ENCODE measurements around the gene PIP5K1A.
"Not testable (repeated sequence)": the region's sequence is repeated elsewhere in the genome, so short reads cannot be mapped to it uniquely, and the experiment has no call there.

PIP5K1A gene, protein sequence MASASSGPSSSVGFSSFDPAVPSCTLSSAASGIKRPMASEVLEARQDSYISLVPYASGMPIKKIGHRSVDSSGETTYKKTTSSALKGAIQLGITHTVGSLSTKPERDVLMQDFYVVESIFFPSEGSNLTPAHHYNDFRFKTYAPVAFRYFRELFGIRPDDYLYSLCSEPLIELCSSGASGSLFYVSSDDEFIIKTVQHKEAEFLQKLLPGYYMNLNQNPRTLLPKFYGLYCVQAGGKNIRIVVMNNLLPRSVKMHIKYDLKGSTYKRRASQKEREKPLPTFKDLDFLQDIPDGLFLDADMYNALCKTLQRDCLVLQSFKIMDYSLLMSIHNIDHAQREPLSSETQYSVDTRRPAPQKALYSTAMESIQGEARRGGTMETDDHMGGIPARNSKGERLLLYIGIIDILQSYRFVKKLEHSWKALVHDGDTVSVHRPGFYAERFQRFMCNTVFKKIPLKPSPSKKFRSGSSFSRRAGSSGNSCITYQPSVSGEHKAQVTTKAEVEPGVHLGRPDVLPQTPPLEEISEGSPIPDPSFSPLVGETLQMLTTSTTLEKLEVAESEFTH

DNA sequence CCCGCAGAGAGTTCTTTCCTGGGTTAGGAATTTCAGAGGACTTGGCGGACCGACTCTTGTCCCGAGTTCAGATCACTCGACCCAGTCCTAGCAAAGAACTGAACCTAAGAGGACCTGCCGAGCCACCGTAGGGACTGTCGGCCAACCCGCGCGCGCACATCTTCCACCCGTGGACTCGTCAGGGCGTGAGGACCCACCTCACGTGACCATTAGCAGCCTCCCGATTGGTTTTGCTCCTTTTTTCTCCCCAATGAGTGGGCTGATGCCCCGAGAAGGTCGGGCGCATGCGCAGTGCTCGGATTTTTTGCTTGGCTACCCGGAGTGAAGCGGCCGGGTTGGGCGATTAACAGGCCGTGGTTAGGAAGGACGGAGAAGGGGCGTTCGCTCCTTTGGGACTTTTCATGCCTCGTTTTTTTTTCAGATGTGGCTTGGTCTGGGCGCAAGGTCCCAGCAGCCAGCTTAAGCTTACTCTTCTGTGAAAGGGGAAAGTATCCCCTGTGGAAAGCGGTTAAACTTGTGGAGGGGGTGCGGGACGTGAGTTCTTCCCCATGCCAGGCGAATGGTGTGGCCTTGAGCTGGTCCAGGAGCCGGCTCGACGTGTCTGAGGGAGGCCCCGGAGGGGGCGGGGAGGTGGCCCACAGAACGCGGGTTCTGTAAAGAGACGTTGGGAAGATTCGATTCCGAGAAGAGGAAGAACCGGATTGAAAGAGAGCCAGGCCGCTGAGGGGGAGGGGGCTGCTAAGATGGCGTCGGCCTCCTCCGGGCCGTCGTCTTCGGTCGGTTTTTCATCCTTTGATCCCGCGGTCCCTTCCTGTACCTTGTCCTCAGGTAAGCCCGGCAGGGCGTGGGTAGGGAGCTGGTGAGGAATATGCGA, at the start of gene PIP5K1A:
Gene PIP5K1A (plus strand): TSS at position 299 of the 874 bp plus-strand sequence. CDS start 445 bp downstream, at position 744.
- FAIRE-seq, result peak; percentile 72

DNA sequence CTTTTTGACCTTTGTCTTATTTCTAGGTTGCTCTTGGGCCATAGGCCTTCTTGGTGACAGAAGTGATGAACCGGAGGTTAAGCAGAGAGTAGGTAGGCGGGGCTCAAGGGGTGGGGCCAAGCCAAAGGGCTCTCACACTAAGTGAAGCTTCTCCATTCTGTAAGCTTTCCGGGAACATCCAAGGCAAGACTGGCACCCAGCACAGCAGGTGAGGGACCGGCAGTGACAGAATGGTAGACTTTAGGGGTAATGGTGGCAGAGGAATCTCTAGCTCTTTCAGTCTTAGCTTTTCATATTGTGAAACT, 41.9 kb upstream of the PIP5K1A start, which contains the start of gene TNFAIP8L2:
Gene TNFAIP8L2 (plus strand): TSS at position 135 of the 305 bp plus-strand sequence. CDS start 2,049 bp downstream, outside the sequence.
- no peak for FAIRE-seq

DNA sequence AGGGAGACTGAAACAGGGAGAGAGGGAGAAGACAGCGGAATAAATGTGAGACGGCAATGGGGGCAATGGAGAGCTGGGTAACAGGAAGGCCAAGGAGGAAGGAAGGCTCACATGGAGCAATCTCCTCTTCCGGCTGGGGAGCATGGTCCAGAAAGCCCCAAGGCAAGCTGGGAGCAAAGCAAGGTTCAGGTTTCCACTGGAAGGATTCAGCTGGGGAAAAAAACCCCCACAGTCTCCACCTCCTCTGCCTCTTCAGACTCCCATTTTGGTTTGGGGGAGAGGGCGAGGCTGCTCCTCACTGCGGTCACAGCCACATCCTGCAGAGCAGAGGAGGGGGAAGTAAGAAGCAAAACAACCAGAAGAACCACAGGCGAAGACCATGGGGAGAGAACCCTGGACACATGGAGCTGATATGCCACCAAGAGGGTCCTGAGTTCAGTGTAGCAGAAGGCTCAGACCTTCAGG, 41.3 kb upstream of the PIP5K1A start:
- no peak for FAIRE-seq

DNA sequence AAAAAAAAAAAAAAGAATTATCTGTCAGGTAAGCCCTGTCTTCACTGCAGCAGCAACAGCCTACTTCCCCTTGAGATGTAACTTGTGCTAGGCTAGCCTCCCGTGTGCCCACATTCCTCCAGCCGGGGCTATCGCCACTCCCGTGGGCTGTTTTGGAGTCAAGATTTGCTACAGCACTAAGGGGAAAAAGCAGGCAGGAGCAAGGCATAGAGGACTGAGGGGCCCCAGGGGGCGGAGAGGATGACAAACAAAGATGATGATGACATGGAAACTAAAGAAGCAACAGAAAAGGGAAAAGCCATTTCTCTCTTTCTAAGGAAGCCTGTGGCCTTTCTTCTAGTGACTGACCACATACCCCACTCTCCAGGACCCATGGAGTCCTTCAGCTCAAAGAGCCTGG, 40.0 kb upstream of the PIP5K1A start:
- no peak for FAIRE-seq

DNA sequence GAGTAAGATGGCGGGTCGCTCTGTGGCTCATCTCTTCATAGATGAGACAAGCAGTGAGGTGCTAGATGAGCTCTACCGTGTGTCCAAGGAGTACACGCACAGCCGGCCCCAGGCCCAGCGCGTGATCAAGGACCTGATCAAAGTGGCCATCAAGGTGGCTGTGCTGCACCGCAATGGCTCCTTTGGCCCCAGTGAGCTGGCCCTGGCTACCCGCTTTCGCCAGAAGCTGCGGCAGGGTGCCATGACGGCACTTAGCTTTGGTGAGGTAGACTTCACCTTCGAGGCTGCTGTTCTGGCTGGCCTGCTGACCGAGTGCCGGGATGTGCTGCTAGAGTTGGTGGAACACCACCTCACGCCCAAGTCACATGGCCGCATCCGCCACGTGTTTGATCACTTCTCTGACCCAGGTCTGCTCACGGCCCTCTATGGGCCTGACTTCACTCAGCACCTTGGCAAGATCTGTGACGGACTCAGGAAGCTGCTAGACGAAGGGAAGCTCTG, 39.6 kb upstream of the PIP5K1A start:
- FAIRE-seq, result no peak

DNA sequence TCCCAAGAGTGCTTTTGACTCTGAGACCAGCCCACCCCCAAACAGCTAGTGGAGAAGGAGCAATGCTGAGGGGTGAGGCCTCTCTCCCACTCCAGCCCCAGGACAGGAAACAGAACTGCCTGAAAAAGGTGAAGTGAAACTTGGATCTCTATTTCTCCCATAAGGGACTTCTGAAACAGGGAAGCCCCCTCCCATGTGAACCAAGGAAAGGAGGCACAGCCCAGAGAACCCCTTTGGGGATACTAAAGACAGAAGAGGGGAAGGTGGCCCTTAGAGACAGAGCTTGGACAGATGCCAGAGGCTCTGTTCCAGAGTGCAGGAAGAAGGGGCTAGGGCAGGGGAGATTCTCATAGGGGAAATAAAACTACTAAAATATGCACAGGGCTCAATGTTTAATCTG, 39.0 kb upstream of the PIP5K1A start:
- FAIRE-seq, result no peak

DNA sequence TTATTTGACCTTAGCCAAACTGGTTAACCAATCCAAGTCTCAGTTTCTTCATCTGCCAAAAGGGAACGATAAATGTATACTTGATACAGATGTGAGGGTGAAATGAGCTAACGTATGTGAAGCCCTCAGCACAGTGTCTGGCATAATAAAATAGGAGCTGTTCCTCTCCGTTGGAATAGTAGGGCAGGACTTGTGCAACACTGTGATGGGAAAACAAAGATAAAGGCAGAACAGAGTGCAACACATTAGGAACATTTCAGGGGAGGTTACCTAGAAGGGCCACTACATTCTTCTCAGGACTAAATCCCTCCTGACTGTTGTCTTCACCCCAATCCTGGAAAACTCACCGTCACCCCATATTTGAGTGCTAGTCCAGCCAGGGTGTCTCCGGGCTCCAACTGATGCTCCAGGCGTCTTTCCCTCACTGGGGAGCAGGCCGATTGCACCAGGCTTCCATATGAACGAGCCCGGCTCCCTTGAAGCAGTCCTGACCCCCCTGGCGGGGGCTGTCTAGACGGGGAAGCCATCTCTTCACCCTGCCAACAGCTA, 33.5 kb upstream of the PIP5K1A start:
- no peak for FAIRE-seq

DNA sequence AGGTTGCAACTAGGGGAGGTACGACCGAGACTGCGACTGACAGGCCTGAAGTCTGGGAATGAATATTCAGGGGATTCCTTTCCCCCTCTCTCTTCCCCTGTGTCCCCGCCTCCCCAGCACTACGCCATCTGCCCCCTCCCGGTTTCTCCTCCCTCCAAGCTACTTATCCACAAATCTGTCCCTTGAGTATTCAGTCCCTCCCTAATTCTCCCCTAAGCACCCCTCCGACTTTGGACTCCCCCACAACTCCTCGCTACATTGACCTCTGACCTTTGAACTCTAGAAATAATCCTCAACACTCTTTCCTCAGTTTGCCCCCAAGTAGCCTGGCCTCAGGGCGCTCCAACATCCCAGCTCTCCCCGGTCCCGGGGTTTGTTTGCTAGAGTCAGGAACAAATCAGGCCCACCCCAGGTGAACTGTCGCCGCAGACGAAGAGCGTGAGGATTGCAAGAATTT, 33.0 kb upstream of the PIP5K1A start:
- FAIRE-seq, result no peak

DNA sequence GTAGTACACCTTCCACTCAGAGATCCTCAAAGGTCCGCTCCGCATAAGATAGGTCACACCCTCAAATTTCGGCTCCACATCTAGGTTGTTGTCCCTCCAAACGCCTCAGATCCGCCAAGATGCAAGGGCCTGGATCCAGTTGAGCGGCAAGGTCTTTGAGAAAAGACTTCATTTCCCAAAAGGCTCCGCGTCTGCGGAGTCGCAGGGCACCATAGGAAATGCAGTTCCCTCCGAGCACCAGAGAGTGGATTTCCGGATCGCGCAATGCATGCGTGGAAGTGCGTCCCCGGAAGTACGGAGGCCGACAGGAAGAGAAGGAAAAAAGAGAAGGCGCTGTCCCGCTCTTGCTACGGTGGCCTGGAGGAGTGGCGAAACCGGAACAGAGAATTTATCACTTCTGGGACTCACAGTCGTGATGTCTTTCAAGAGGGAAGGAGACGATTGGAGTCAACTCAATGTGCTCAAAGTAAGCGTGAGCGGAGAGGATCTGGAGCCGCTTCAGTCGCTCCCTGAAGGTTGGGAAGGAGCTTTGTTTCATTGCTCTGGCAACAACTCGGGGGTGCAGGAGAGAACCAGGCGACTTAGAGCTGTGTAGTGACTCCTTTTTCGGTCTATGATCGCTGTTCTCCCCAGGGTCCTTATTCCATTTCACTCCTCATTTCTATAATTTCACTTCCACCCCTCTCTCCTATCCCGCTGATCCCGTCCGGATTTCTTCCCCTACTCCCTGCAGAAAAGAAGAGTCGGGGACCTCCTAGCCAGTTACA, 32.4 kb upstream of the PIP5K1A start, which contains the start of the genes LYSMD1 and SCNM1:
Gene LYSMD1 (minus strand): TSS at position 165 of the 767 bp plus-strand sequence. CDS start 644 bp downstream, outside the sequence.
Gene SCNM1 (plus strand): TSS at position 407 of the 767 bp plus-strand sequence. CDS start 9 bp downstream, at position 416.
- peak; percentile 98 for FAIRE-seq

DNA sequence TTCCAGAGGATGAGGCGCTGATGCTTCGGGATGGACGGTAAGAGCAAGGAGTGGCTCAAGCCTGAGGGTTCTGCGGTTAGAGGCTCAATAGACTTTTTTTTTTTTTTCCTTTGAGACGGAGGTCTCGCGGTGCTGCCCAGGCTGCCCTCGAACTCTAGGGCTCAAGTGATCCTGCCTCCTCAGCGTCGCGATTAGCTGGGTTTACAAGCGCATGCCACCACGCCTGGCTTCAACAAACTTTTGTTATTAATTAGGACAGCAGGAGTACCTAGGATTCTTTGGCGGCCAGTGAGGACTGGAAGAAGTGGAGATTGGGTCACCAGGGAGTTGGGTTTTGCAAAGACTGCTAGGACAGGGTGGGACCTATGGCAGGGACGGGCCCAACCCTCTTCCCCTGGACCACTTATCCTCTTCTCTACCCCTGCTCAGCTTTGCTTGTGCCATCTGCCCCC, 31.8 kb upstream of the PIP5K1A start:
- no peak for FAIRE-seq

DNA sequence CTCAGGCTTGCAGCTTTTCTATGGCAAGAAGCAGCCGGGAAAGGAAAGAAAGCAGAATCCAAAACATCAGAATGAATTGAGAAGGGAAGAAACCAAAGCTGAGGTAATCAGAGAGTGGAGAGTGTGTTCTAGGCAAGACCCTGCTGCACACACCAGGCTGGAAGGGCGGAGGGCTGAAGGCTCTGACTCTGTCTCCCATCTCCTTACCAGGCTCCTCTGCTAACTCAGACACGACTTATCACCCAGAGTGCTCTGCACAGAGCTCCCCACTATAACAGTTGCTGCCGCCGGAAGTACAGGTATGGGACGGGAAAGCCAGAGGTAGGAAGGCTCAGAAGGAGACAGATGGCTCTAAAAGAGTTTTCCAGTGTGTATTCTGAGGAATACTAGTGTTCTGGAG, 31.2 kb upstream of the PIP5K1A start:
- no peak for FAIRE-seq

DNA sequence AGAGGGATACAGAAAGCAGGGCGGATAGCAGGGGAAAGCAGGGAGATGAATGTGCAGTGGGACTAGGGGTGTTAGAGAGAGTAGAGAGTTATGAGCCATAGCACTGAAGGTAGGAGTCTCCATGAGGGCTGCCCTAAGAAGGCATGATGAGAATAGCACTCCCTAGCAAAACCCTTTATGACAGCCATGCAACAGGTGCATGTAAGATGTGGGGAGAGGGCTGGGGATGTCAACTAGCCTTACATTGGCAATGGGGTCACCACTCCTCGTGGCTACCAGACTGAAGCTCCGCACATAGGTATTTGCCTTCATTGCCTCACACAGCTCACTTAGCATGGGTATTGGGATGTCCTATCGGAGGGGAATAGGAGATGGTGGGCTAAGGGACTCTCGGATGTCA, 27.2 kb upstream of the PIP5K1A start:
- FAIRE-seq, result no peak

DNA sequence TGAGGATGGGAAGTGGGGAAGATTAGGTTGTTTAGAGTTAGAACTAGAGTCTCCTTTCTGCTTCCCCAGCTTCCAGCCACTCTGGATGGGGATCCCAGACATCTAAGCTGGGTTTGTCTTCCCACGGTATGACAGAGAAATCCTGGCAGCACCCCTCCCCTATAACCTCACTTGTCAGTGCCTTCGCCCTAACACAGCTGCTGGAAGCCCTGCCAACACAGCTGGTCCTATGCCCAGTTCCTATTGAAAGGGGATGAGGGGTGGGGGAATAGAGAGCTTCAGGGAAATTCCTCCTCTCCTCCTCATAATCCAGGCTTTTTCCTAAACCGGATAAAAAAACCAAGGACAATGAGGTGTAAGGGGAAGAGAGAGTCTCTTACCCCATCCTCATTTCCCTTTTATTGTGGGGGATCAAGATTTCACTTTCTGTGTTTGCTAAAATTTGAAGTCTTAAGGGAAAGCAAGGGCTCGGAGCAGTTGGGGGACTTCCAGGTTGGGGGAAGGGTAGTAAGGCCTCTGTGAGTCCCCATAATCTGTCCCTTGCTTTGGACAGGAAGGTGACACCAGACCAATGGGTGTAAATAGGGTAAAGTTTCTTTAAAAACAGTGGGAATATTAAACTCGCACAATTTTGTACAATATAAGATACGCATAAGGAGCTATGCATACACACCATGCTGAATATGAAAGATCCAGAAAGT, 23.2 kb upstream of the PIP5K1A start:
- no peak for FAIRE-seq

DNA sequence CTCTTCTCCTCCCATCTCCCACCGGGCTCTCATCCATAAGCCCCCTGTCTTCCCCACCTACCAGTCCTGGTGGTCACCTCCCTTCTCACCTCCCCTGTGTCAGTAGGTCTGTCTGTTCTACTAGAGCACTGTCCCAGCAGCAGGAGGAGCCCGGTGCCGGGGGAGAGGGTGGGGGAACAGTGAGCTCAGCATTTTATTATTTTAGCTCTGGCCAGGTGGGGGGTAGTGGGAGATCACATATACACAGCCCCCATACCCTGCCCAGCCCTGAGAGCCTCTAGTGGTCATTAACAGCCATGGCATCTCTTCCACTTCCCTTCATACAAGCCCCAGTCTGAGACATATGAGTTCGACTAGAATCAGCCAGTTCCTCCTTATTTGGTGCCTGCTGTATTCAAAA, 22.5 kb upstream of the PIP5K1A start, which contains the start of gene TMOD4:
Gene TMOD4 (minus strand): TSS at position 119 of the 400 bp plus-strand sequence. CDS start 1,106 bp downstream, outside the sequence.
- no peak for FAIRE-seq

DNA sequence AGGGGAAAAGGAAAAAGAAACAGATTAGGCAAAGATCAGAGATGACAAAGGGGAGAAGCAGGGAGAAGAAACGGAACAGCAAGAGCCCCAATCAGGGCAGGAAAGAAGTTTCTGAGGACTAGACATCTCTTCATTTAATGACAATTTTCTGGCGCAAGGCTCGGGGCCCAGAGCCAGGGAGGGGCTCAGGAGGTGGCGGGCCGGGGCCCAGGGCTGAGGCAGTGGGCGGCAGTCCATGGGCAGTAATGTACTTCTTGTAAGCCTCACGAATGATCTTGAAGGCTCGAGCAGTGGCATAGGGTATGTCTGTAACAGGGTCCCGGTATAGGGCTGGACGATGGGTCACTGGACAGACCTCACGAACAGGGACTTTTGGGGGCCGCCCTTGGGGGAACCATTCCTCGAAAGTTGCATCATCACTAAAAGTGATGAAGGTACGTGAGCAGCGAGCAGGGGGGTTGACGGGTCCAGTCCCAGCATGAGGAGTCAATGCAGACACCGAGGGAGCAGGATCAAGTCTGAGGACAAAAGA, 21.8 kb upstream of the PIP5K1A start:
- FAIRE-seq, result no peak

DNA sequence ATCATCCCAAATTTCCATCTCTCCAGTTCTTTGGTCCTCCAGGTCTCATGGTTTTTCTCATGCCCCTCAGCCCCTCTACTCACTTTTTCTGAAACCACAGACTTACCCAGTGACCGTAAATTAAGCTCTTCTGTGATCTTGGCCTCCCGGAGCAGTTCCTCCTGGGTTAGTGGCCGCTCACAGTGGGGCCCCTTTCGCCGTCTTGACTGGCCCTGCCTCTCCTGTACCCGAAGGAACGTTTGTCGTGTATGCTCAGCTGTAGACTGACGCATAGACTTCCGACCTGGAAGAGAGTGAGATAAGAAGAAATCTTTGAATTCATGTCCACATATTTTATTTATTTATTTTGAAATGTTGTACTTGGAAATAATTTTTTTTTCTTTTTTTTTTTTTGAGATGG, 14.1 kb upstream of the PIP5K1A start:
- no peak for FAIRE-seq

DNA sequence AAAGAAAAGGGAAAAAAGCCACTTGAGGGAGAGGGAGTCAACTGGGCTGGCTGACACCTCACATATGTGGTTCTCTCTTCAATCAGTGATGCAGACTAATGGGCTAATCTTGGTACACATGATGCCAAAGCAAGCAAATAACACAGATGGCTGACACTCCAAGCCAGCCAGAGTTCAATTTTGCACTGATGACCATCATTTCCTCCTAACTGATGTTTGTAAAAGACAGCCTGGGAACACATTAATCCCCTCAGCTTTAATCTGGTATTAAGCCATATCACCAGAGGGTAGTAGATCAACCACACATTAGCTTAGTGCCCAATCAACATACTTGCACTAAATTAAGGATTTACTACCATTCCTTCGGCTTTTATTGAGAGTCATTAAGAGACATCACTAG, 11.1 kb upstream of the PIP5K1A start:
- FAIRE-seq, result no peak

DNA sequence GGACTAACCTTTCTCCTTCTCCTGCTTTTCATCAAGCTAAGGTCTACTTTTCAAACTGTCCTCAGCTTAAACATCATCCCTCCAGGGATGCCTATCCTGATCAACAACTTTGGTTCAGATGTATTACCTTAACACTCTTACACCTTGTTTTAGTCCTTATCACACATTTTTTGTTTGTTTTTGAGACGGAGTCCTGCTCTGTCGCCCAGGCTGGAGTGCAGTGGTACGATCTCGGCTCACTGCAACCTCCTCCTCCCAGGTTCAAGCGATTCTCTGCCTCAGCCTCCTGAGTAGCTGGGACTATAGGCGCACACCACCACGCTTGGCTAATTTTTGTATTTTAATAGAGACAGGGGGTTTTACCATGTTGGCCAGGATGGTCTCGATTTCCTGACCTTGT, 9.7 kb upstream of the PIP5K1A start:
- FAIRE-seq, result not testable (repeated sequence)

DNA sequence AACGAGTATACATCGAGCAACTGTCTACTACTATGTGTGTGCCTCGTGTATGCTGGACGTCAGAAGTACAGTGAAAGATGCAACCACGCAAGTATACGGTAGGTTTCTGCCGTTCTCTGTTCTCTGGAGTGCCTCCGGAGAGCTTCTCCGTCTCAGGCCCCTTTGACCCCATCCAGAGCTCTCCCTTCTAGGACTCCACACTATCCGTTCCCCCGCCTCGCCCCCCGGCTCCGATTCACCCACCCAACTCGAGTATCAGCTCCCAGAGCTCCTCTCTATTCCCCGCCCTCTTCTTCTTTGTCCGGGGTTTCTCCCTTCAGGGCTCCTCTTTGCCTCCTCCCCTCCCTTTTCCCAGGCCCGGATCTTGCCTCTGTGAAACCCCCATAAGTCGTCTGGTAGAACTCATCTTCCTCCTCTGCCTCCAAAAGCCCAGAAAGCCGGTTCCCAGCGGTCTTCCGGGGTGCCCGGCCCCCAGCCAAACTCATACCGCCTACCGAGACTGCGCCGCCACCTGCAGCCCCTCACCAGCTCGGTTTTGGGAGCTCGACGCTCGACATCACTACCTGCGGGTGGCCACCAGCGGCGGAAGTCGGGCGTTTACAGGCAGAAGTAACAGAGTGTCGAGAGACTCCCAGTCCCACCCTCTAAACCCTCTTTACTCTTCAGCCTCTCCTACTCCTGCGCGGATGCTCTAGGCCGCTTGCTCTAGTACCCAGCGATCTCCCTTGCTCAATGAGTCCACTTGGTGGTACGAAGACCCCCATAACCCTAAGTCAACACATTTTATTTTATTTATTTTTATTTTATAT, 8.5 kb upstream of the PIP5K1A start, which contains the start of gene VPS72:
Gene VPS72 (minus strand): TSS at position 561 of the 809 bp plus-strand sequence. CDS start 76 bp downstream, at position 485.
- FAIRE-seq, result no peak
